GM21576 (cell line): ENCODE data around the gene TBCE.

Experiments
- ATAC-seq: cut with Tn5 transposase; IDR thresholded peaks from one replicate; pipeline ENCODE4 v1.9.1; 2021; ENCODE audit warnings: mild to moderate bottlenecking, moderate library complexity; ENCODE audit not compliant: unreplicated experiment

TBCE gene

DNA sequence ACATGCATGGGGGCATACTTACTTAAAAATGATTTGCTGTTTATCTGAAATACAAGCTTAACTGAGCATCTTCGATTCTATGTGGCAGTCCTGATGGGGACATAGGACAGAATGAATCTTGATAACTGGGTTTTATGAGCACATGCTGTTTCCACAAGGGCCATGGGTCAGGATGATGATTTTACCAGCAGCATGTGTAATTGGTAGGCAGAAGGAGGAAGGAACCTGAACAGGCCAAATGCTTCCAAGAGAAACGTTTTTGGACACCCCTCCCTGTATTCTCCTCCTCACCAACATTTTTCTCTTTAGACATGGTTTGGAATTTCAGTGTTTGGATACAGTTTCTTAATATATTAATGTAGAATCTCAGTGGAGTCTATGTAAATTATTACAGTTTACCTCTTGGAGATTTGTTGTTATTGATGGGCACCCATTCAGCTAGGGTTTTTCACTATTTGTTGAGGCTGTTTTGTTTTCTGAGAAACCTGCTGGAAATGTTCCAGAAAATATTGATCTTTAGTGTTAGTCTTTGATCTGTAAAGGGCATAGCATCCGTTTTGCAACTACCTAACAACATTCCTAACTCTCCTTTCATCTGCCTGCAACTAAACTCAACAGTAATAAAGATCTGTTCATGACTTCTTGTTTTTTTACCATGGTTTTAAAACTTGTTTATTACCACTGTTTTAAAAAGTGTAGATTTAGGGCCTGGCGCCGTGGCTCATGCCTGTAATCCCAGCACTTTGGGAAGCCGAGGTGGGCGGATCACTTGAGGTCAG lies 42.0 kb downstream of the TBCE start:
- ATAC-seq: no peak

- ATAC-seq: no peak
Measured at GRCh38 chr1:235410467-235410866, 43.2 kb downstream of the TBCE start.

DNA sequence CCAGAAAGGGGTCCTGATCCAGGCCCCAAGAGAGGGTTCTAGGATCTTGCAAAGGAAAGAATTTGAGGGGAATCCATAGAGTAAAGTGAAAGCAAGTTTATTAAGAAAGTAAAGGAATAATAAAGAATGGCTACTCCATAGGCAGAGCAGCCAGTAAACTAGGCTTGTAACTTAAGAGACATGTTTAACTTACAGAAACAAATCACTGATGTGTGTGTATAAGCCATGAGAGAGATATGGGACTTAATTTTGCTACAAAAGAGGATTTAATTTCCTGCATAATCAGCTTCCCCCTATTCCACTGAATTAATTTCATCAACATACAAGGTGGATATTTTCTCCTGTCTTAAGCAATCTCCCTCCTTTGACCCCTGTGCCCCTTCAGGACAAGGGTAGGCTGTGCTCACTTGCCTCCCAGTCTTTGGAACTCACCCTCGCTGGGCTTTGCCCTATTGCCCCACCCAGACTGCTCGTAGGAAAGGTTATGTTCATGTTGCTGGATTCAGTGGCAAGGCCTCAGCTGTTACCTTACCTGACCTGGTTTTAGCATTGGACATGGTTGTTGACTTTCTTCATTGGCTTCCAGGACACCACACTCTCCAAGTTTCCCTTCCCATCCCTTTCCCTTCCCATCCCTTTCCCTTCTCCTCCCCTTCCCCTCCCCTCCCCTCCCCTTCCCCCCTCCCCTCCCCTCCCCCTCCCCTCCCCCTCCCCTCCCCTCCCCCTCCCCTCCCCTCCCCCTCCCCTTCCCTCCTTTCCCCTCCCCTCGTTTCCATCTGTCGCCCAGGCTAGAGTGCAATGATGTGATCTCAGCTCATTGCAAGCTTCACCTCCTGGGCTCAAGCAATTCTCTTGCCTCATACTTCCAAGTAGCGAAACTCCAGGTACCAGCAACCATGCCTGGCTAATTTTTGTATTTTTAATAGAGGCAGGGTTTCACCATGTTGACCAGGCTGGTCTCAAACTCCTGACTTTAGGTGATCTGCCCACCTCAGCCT lies 44.6 kb downstream of the TBCE start:
- ATAC-seq: no peak

DNA sequence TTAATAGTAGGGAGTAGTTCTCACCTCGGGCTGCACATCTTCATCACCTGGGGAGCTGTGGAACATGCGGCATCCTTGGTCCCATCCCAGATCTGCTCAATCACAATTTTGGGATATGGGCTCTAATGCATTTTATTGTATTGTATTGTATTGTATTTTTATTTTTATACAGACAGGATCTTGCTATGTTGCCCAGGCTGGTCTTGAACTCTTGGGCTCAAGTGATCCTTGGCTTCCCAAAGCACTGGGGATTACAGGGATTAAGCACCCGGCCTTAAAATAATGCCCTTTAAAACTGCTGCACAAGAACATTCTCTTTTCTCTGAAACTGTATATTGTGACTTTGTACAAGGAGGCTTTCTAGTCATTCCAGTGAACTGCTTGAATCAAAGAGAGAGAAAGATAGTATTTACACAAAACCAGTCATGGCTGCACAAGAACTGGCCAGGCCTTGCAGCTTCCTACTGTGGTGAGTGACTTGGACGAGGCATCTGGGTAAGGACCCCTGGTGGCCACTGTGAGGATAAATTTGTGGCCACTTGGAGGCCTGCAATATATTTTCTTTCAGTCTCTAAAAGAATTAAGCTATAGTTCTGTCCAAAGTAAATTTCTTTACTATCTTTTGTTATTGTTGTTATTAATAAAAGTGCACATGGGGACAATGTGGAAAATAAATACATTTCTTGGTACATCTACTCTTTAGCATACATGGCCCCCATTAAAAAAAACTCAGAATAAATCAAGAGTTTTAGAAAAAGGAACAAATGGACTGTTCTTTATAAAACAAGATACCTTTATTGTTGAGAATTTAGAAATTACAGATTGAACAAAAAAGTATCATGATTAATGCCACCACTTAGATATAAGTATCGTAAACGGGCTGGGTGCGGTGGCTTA lies 48.0 kb downstream of the TBCE start:
- ATAC-seq: peak; percentile 60

GRCh38 chr1:235416662-235417049 lies 49.4 kb downstream of the TBCE start:
- ATAC-seq: no peak

- ATAC-seq: no peak
Measured at GRCh38 chr1:235417086-235417697, 50.0 kb downstream of the TBCE start.

DNA sequence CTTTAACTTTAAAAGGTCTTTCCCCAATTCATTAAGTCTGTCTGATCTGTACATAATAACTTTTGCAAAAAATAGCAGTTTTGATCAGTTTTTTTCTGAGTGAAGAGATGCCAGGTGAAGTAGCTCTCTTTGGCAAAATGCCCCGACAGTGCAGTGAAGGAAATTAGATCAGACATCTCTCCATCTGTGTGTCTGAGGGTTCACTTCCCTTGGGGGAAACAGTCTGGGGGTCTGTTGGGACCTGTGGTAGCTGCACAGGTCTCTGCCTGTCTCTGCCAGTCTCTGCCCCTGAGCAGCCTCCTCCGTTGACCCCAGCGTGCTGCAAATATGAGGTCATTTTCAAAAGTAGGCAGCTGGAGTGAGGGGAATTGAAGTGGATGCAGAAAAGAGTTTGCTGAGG lies 54.5 kb downstream of the TBCE start:
- ATAC-seq: no peak

GRCh38 chr1:235423214-235423652 lies 56.0 kb downstream of the TBCE start:
- no peak for ATAC-seq

GRCh38 chr1:235424092-235424491 lies 56.9 kb downstream of the TBCE start:
- ATAC-seq: no peak

DNA sequence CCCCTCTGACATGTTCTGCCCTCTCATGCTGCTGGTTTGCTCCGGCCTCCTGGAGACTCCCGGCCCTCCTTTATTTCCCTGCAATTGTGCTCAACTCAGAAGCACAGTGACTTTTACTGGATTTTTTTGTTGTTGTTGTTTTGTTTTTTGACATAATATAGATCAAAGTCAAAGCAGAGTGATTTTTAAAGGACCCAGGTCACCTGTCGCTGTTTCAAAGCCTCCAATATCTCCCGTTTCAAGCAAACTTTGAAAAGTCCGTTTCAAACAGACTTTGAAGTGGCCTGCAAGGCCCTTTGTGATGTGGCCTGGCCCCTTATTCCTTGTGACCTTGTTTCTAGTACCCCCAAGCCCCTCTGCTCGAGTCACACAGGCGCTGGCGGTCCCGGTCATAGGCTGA lies 58.1 kb downstream of the TBCE start:
- no peak for ATAC-seq

- ATAC-seq: no peak
Measured at GRCh38 chr1:235426143-235426542, 58.9 kb downstream of the TBCE start.

DNA sequence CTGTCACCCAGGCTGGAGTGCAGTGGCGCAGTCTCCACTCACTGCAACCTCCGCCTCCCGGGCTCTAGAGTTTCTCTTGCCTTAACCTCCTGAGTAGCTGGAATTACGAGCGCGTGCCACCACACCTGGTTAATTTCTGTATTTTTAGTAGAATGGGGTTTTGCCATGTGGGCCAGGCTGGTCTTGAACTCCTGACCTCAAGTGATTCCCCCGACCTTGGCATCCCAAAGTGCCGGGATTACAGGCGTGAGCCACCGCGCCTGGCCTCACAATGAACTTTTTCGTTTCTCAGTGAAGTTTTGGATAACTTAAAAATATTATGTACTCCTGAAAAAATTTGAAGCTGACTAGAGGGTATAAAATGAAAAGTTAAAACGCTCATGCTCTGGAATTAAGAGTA lies 59.5 kb downstream of the TBCE start:
- ATAC-seq: no peak

- no peak for ATAC-seq
Measured at GRCh38 chr1:235427447-235427846, 60.2 kb downstream of the TBCE start.

DNA sequence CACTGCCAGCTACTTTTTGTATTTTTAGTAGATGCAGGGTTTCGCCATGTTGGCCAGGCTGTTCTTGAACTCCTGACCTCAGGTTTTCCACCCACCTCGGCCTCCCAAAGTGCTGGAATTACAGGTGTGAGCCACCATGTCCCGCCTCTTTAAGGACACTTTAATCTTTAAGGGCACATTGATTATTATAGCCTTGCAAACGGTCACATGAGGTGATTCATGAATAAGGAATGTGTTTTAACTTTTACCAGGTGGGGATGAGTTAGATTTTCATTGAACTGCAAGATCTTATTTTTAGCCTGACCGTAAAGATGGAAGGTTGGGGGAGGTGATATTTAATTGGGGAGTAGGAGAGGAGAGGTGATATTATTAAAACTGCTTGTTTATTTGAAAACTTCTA lies 61.9 kb downstream of the TBCE start:
- no peak for ATAC-seq

- no peak for ATAC-seq
Measured at GRCh38 chr1:235430991-235431390, 63.8 kb downstream of the TBCE start.

DNA sequence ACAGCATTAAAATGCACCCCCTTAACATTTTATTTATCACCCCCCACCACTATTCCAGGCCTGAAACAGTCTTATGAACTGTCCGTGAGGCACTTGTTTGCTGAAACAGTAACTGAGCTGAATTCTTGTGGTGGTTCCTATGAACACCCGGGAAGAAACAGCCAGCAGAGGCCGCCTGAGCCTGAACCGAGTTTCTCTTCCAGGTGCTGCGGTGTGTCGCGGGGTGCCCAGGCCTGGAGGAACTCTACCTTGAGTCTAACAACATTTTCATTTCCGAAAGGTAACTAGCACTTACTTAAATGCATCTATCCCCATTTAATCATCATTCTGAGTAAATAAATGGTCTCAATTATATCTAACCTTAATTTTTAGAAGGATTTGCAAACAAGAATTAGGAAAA lies 66.8 kb downstream of the TBCE start:
- no peak for ATAC-seq

DNA sequence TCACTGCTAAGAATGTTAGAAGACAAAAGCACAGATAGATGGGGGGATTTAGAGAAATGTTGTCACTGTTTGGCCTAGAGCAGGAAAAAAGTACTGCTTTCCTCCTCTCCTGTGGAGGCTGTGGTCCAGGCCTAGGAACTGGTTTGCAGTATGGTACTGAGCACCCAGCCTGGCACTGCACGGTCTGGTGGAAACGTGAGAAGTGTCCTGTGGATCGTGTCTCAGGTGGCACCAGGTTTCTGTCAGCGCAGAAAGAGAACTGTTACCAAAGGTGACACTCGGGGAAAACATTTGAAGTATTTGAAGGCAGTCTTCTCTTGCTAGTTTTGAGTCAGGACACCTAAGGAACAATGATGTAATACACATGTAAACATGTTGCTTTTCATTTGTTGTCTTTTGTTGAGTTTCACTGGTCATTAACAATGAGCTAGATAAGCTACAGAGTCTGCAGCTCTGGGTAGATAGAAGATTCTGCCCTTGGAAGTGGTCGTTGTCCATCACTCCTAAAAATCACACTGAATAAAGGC lies 74.0 kb downstream of the TBCE start:
- ATAC-seq: no peak

- no peak for ATAC-seq
Measured at GRCh38 chr1:235442788-235443429, 75.7 kb downstream of the TBCE start.

GRCh38 chr1:235448616-235449015 lies 81.4 kb downstream of the TBCE start:
- no peak for ATAC-seq

DNA sequence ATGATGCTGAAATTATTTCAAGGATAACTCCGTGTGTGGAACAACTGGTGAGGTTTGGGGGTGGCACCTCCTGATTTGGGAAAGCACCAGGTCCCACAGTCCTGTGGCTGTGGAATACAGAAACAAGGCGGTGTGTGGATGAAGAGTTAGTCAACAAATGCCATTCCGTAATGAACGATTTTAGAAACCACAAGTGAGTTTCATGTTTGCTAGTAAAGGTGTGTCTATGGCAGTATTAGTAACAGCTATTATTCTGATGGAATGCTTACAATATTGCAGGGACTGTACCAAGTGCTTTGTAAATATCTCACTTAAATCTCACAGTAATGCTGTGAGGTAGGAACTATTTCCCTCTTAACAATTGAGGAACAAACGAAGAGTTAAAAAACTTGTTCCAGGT lies 83.2 kb downstream of the TBCE start:
- ATAC-seq: no peak
